ENCODE data around the gene INSRR. TPM values are rescaled to one million over a fixed set of nuclear protein-coding genes. Genes with fewer than 3 reads are reported as not detected.

The INSRR gene
- polyA plus RNA-seq, 2 donors, result 0.01 TPM; not detected in 1

DNA sequence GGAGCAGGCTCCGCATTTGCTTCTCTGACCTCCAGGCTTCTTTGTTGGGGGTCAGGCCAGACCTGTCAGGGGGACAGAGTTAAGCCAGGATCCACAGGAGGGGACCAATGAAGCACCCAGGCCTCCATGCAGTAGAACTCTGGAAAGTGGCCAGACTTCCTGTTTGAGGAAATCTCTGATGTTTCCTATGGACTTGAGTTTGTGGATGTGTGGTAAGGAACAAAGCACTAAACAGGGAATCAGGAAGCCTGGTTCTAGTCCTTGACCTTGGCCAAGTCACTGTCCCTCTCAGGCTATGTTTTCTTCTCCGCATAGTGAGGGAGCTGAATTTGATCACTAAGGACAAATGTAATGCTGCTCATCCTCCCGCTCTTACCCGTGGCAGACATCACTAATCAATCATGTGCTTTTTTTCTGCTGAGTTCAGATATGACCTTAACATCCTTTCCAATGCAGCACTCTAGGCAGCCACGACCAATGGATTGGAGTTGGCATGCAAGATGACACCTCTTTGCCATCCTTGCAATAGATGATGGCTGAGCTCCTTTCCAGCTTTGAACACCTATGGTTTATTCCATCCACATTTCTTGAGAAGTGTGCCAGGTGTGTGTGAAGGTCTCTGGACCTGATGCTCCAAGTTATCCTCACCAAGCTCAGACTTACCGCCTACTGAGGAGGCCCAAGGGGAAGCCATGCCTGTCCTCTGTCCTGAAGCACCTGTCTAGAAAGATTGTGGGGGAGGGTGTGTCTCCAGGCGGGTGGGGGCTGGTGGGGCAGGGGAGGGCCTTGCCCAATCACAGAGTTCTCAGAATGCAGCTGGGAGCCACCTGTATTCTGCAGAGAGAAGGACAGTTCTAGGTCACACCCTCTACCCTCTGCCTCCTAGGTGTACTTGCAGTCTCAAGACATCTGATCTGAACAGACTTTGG lies 52.1 kb downstream of the INSRR start:
- H3K4me3 ChIP-seq (ENCODE audit: low read depth in 1 of 2, low read length in 2 of 2), result no peak overlapping the region
- peaks cover 0 to 2% of the 10 kb centered on the region in 2 donors for H3K36me3 ChIP-seq (ENCODE audit: control insufficient read depth in 2 of 2, insufficient read depth in 2 of 2, low read length in 1 of 2)
- H3K4me1 ChIP-seq (ENCODE audit: control insufficient read depth in 2 of 2, insufficient read depth in 2 of 2, low read length in 1 of 2), result peaks cover 0 to 8% of the 10 kb centered on the region in 2 donors
- H3K27me3 ChIP-seq (ENCODE audit: control insufficient read depth in 1 of 2, insufficient read depth in 2 of 2, low read length in 2 of 2), result no peaks in the 10 kb centered on the region
- H3K27ac ChIP-seq (ENCODE audit: low read depth in 2 of 2, low read length in 1 of 2), result no peak overlapping the region
- H3K9me3 ChIP-seq (ENCODE audit: control insufficient read depth in 2 of 2, insufficient read depth in 1 of 2, low read depth in 1 of 2, low read length in 1 of 2), result no peaks in the 10 kb centered on the region
- 76% methylated on average over 7 of the region's 7 CpGs for WGBS, 2 donors

DNA sequence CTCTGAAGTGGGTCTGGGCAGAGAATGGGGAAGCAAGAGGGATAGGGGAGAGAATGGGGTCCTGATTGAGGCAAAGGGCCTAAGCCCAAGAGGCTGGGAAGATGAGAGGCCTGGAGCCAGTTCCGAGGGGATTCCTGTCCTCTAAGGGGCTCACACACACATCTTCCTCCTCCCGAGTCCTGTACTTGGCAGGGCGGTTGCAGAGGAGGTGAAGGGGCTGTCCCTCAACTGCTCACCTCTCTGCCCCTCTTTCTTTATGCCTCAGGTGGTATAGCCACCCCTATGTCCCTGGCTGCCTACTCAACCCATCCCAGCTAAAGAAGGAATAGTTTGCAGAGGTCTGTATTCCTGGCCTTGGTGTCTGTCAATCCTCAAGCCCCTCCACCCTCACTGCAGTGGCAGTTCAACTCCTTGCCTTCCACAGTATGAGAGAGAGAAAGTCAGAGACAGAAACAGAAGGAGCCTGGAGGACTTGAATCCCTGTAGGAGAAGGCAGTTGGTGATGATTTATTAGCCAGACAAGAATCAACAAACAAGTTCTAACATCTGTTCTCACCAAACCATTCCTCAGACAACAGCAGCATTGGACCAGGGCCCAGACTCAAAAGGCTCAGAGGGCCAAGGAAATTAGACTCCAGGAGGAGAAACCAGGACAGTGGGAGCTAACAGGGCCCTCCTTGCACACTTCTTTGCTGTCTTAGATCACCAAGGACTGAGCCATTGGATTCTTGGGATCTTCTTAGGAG lies 53.0 kb downstream of the INSRR start:
- H3K4me1 ChIP-seq (ENCODE audit: control insufficient read depth in 2 of 2, insufficient read depth in 2 of 2, low read length in 1 of 2), result peaks cover 0 to 8% of the 10 kb centered on the region in 2 donors
- H3K36me3 ChIP-seq (ENCODE audit: control insufficient read depth in 2 of 2, insufficient read depth in 2 of 2, low read length in 1 of 2), result peaks cover 1 to 9% of the 10 kb centered on the region in 2 donors
- H3K9me3 ChIP-seq (ENCODE audit: control insufficient read depth in 2 of 2, insufficient read depth in 1 of 2, low read depth in 1 of 2, low read length in 1 of 2), result no peaks in the 10 kb centered on the region
- no peaks in the 10 kb centered on the region for H3K27me3 ChIP-seq (ENCODE audit: control insufficient read depth in 1 of 2, insufficient read depth in 2 of 2, low read length in 2 of 2)
- H3K4me3 ChIP-seq (ENCODE audit: low read depth in 1 of 2, low read length in 2 of 2), result no peak overlapping the region
- 46 to 73% methylated on average over 3 of the region's 3 CpGs for WGBS, 2 donors
- no peak overlapping the region for H3K27ac ChIP-seq (ENCODE audit: low read depth in 2 of 2, low read length in 1 of 2)

DNA sequence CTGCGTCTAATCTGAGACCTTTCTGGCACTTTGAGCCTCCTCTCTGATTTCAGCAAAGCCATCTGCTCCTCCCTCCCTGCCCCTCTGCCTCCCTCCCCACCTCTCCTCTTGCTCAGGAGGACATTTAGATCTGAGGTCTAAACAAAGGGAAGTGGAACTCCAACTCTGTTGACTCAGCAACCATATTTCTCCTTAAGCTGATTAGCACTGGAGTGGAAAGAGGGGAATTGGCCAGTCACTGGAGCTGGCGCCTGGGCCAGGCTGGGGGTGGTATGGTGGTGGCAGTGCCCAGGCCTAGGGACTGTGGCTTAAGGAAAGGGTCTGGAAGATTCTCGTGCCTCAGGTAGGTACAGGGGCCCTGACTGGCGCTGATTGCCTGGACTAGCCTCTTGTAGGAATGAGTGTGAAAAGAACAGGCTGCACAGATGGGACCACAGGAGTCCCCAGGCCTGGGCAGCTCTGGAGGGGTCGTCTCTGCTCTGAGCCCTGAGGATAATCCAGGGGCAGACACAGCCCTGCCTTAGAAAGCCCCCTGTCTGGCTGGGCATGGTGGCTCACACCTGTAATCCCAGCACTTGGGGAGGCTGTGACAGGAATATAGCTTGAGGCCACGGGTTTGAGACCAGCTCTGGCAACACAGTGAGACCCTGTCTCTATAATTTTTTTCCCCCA lies 54.2 kb downstream of the INSRR start:
- Histone ChIP-seq H3K9me3 (ENCODE audit: control insufficient read depth in 2 of 2, insufficient read depth in 1 of 2, low read depth in 1 of 2, low read length in 1 of 2) (no peaks in the 10 kb centered on the region), H3K36me3 (ENCODE audit: control insufficient read depth in 2 of 2, insufficient read depth in 2 of 2, low read length in 1 of 2) (peaks cover 3 to 15% of the 10 kb centered on the region in 2 donors), H3K4me1 (ENCODE audit: control insufficient read depth in 2 of 2, insufficient read depth in 2 of 2, low read length in 1 of 2) (peaks cover 0 to 8% of the 10 kb centered on the region in 2 donors), H3K4me3 (ENCODE audit: low read depth in 1 of 2, low read length in 2 of 2) (no peak overlapping the region), H3K27me3 (ENCODE audit: control insufficient read depth in 1 of 2, insufficient read depth in 2 of 2, low read length in 2 of 2) (no peaks in the 10 kb centered on the region), H3K27ac (ENCODE audit: low read depth in 2 of 2, low read length in 1 of 2) (no peak overlapping the region)
- 63 to 66% methylated on average over 6 of the region's 6 CpGs for WGBS, 2 donors

DNA sequence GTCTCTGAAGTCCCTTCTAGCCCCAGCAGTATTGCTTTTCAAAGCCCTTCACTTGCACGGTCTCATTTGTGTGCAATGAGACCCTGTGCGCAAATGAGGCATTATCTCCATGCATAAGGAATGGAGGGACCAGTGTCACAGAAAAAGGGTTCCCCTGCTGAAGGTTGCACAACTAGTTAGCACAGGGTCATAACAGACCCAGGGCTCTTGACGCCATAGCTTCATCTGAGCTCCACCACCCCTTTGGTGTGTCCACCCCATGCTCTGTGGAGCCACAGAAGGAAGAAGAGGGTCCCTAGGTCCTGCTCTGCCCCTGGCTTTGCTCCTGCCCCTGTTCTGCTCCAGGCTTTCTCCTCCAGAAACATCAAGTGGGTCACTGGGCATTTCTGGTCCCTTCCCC lies 54.9 kb downstream of the INSRR start:
- Histone ChIP-seq H3K9me3 (ENCODE audit: control insufficient read depth in 2 of 2, insufficient read depth in 1 of 2, low read depth in 1 of 2, low read length in 1 of 2) (no peaks in the 10 kb centered on the region), H3K4me3 (ENCODE audit: low read depth in 1 of 2, low read length in 2 of 2) (no peak overlapping the region), H3K27ac (ENCODE audit: low read depth in 2 of 2, low read length in 1 of 2) (no peak overlapping the region), H3K27me3 (ENCODE audit: control insufficient read depth in 1 of 2, insufficient read depth in 2 of 2, low read length in 2 of 2) (no peaks in the 10 kb centered on the region), H3K36me3 (ENCODE audit: control insufficient read depth in 2 of 2, insufficient read depth in 2 of 2, low read length in 1 of 2) (peaks cover 3 to 15% of the 10 kb centered on the region in 2 donors), H3K4me1 (ENCODE audit: control insufficient read depth in 2 of 2, insufficient read depth in 2 of 2, low read length in 1 of 2) (peaks cover 0 to 8% of the 10 kb centered on the region in 2 donors)
- 75 to 79% methylated on average over 3 of the region's 3 CpGs for WGBS, 2 donors

DNA sequence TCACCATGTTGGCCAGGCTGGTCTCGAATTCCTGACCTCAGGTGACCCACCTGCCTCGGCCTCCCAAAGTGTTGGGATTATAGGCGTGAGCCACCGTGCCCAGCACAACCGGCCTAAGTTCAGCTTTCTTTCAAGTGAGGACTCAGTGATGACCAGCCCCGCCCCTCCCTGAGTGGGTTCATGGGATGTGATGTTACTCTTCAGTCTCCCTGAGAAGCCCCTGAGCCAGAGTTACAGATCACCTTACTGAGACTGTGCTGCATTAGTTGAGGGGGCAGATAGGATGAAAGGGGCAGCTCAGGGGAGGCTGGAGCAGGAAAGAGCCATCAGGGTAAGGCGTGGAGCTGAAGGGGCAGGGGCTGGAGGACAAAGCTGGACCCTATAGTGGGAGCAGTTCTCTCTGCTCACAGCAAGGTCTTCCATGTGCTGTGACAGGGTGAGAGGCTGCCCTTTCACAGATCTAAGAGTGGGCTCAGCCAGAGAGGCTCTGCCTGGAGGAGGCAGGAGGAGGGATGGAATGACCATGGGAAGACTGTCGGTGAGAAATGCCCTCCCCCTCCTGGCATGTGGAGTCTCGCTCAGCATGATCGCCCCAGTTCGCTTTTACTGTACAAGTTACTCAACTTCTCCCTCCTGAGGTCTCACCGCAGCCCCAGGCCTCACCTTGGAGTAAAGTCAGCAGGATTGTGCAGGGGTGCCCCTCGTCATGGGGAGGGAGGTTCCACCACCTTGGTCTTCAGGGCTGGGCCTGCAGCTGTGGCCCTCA lies 55.6 kb downstream of the INSRR start:
- Histone ChIP-seq H3K9me3 (ENCODE audit: control insufficient read depth in 2 of 2, insufficient read depth in 1 of 2, low read depth in 1 of 2, low read length in 1 of 2) (no peaks in the 10 kb centered on the region), H3K27me3 (ENCODE audit: control insufficient read depth in 1 of 2, insufficient read depth in 2 of 2, low read length in 2 of 2) (no peaks in the 10 kb centered on the region), H3K4me1 (ENCODE audit: control insufficient read depth in 2 of 2, insufficient read depth in 2 of 2, low read length in 1 of 2) (peaks cover 0 to 8% of the 10 kb centered on the region in 2 donors), H3K4me3 (ENCODE audit: low read depth in 1 of 2, low read length in 2 of 2) (no peak overlapping the region), H3K27ac (ENCODE audit: low read depth in 2 of 2, low read length in 1 of 2) (no peak overlapping the region), H3K36me3 (ENCODE audit: control insufficient read depth in 2 of 2, insufficient read depth in 2 of 2, low read length in 1 of 2) (peaks cover 3 to 15% of the 10 kb centered on the region in 2 donors)
- WGBS, 2 donors, result 77 to 82% methylated on average over 13 of the region's 13 CpGs

DNA sequence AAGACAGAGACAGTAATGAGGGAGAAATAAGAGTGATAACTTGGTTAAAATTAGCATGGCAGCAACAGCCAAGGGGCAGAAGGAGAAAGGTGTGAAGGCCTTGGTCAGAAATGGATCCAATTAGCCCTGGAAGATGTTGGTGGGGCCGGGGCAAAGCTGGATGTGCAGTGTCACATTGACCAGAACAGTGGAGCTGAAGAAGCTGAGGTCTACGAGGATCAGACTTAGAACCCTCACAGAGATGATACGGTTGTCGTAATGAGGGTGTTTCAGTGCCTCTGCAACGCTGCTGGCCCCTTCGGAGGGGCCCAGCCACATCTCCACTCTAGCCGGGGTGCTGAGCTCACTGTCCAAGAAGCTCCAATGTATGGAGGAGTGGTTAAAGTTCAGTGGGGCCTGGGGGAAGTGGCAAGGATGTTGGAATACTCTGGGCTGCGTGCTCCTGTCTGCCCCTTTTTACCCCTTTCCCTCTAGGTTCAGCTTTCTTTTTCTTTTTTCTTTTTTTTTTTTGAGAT lies 56.4 kb downstream of the INSRR start:
- 87 to 92% methylated on average over 8 of the region's 8 CpGs for WGBS, 2 donors
- Histone ChIP-seq H3K4me1 (ENCODE audit: control insufficient read depth in 2 of 2, insufficient read depth in 2 of 2, low read length in 1 of 2) (peaks cover 0 to 8% of the 10 kb centered on the region in 2 donors), H3K9me3 (ENCODE audit: control insufficient read depth in 2 of 2, insufficient read depth in 1 of 2, low read depth in 1 of 2, low read length in 1 of 2) (no peaks in the 10 kb centered on the region), H3K27ac (ENCODE audit: low read depth in 2 of 2, low read length in 1 of 2) (no peak overlapping the region), H3K36me3 (ENCODE audit: control insufficient read depth in 2 of 2, insufficient read depth in 2 of 2, low read length in 1 of 2) (peaks cover 3 to 15% of the 10 kb centered on the region in 2 donors), H3K4me3 (ENCODE audit: low read depth in 1 of 2, low read length in 2 of 2) (no peak overlapping the region), H3K27me3 (ENCODE audit: control insufficient read depth in 1 of 2, insufficient read depth in 2 of 2, low read length in 2 of 2) (no peaks in the 10 kb centered on the region)

DNA sequence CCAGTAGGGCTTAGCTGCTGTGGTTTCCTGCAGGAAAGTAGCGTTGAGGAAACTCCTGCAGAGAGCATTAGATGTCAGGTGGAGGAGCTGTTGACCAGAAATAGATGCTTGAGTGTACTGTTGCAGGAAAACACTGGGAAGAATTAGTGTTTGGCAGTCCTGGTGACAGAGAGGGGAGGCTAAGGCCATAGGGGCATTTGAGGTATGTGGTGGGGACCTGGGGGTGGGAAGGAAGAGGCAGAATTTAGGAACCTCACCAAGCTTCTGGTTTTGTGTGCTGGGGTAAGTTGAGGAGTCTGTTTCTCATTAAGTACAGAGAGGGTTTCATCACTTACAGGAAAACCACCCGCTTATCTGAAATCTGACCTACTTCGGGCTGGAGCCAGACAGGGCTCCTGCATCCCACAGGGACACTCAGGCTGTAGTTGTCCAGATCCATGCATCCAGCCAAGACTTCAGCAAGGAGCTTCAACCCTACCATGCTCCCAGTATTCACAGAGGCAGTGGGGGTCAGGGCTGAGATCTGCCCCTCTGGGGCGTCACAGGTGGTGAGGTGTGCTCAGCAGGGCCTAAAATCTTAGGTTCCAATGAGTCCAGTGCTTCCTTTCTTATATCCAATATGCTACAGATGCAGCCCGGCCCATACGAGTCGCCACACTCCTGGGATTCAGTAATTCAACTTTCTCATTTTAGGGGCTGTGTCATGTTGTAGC lies 57.4 kb downstream of the INSRR start:
- Histone ChIP-seq H3K9me3 (ENCODE audit: control insufficient read depth in 2 of 2, insufficient read depth in 1 of 2, low read depth in 1 of 2, low read length in 1 of 2) (no peaks in the 10 kb centered on the region), H3K4me3 (ENCODE audit: low read depth in 1 of 2, low read length in 2 of 2) (no peak overlapping the region), H3K27me3 (ENCODE audit: control insufficient read depth in 1 of 2, insufficient read depth in 2 of 2, low read length in 2 of 2) (no peaks in the 10 kb centered on the region), H3K36me3 (ENCODE audit: control insufficient read depth in 2 of 2, insufficient read depth in 2 of 2, low read length in 1 of 2) (peaks cover 8 to 18% of the 10 kb centered on the region in 2 donors), H3K4me1 (ENCODE audit: control insufficient read depth in 2 of 2, insufficient read depth in 2 of 2, low read length in 1 of 2) (peaks cover 0 to 7% of the 10 kb centered on the region in 2 donors), H3K27ac (ENCODE audit: low read depth in 2 of 2, low read length in 1 of 2) (no peak overlapping the region)
- 71 to 81% methylated on average over 7 of the region's 7 CpGs for WGBS, 2 donors

DNA sequence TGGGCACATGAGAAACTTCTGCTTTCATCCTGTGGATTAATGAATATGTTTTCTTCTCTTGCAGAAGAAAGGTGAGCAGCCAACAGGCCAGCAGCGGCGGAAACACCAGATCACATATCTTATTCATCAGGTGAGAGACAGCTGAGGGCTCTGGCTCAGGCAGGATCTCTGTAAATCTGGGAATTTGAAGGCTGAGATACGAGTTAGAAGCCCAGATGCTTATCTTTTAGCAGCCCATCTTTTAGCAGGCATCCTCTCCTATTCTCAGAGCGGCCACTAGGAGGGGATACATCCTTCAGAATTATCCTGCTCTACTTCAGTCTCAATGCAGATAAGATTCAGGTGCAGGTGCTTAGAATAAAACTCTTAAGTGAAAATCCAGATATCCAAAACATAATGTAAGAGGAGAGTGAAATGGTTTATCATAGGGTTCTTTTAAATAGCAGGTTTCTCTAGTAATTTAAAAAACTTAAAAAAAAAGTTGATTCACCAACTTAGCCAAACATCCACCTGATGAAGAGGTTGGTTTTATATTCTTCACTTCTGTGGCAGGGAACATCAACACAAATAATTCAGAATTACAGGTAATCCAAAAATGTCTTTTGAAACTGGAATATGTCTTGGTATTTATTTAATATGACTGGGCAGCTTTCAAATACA lies 61.6 kb downstream of the INSRR start:
- Histone ChIP-seq H3K4me1 (ENCODE audit: control insufficient read depth in 2 of 2, insufficient read depth in 2 of 2, low read length in 1 of 2) (no peaks in the 10 kb centered on the region), H3K36me3 (ENCODE audit: control insufficient read depth in 2 of 2, insufficient read depth in 2 of 2, low read length in 1 of 2) (peaks cover 34 to 39% of the 10 kb centered on the region in 2 donors), H3K4me3 (ENCODE audit: low read depth in 1 of 2, low read length in 2 of 2) (no peak overlapping the region), H3K9me3 (ENCODE audit: control insufficient read depth in 2 of 2, insufficient read depth in 1 of 2, low read depth in 1 of 2, low read length in 1 of 2) (no peaks in the 10 kb centered on the region), H3K27ac (ENCODE audit: low read depth in 2 of 2, low read length in 1 of 2) (no peak overlapping the region), H3K27me3 (ENCODE audit: control insufficient read depth in 1 of 2, insufficient read depth in 2 of 2, low read length in 2 of 2) (no peaks in the 10 kb centered on the region)
- WGBS, 2 donors, result 36 to 50% methylated on average over 4 of the region's 4 CpGs
